Measurements from ENCODE around the gene ALK.

The ALK gene

DNA sequence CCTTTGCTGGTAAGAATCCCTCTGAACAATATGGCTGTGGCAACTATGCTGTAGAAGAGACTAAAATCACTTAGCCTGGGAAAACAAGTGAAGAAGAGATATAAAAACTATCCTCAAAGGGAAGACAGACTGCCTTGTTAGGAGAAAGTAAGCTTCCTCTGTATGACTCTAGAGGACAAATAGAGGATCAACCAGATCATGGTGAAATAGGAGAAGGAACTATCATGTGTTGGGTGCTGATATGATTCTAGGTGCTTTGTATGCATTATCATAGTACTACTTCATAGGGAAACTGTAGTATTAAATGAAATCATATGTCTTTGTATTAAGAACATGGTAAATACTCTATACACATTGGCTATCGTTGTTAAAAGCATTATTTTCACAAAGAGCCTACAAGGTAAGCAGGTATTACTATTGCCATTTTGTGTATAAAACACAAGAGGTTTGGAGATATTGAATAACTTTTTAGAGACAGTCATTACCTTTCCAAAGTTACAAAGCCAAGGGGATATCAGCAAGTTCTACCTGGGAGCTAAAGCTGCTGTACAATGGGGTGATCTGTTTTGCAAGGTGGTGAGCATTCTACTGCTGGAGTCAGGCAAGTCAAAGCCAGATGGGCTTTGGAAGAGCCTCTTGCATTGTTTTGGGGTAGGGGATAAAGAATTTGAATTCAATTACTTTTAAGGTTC, 402.6 kb downstream of the ALK start:
- DNase-seq, result no peak

DNA sequence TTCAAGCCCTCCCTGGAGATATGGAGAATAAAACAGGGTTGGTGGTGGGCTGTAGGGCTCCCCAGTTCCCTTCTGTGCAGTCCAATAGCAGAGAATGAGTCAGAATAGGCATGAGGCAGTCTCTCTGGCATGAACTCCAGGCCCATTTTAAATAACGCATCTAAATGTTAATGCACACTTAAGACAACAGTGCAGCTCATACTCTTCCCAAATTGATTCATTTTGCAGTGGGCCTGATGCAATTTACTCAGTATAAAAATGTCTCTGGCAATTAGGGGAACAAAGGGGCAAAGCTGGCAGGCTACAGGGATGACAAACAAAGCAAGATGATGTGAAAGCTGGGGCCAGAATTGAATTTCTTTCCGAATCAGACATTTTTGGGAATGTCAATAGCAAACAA, 403.4 kb downstream of the ALK start:
- no peak for DNase-seq

DNA sequence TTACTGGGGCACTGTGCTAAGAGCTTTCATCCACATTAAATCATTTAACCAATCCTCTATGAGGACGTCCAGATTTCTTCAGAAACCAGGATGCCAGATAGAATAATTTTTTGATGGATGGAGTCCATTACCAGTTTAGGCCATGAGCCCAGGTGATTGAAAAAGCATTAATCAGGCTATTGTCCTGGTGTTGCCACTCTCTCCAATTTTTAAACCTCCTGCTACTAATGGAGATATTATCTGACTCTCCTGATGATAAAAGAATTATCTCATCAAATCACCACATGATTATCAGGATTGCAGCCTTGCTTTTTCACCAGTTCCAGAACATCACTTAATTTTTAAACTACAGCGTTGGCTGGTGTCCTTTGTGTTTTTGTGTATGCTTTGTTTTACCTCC, 404.0 kb downstream of the ALK start:
- no peak for DNase-seq

DNA sequence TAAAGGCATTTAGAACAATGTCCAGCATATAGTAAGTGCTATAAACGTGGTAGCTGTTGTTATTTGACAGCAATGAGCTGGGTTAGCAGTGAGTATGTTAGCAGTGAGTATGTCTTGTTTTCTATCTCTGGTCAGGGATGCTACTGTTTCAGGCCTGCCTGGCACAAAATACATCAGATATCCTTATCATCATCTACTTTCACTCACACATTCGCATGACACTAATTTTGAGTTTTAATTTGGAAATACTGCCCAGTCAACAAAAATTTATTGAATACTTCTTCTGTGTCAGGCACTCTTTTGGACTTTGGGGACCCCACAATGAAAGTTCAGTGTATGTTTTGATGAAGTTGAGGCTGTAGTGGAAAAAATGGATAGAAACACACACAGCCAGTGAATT, 404.6 kb downstream of the ALK start:
- no peak for DNase-seq

DNA sequence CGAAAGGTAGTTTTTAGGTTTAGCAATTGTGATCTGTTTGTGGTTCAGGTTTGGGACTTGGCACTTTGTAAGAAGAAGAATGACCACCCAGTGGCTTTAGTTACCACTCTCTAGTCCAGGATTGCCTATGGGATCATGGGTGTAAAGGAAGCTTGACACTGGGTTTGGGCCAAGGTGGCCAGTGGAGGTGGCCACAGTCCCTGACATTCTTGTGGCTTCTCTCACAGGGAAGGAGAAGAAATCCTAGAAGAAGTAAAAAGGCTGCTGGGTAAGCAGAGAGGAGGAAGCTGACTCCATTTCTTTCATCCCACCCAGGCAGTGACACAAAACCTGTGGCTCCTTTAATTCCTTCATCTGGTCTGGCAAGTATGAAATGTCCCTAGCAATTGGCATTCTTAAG, 411.5 kb downstream of the ALK start:
- DNase-seq, result no peak

DNA sequence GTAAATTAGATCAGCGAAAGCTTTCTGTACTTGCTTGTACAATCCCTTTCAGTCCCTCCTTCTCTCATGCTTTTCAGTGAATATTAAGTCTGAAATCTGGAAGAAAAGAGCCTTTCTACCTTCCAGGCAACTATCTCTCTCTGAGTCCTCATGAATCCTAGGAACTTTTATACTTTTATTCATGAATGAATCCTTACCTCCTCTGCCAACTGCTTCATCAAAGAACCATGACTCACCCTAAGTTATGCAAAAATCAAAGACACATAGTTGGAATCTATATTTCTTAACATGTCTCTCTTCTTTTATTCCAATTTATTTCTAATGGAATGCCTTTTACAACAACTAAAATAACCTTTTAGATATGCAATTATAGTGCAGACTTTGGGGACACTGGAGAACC, 412.0 kb downstream of the ALK start:
- DNase-seq, result no peak

DNA sequence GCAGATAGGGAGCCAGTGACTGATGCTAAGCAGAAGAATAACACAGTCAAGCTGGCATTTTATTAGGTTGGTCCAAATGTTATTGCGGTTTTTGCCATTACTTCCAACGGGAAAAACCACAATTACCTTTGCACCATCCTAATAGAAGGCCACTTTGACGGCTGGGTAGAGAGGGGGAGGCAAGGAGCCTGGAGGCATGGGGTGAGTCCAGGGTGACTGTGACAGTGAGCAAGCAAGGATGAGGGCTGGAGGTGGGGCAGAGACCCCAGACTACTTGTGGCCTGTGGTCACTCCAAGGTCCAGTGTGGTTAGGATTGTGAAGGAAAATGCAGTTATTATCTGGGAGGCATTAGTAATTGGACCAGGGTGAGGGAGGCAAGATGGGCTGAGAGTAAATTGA, 416.6 kb downstream of the ALK start:
- DNase-seq, result no peak

DNA sequence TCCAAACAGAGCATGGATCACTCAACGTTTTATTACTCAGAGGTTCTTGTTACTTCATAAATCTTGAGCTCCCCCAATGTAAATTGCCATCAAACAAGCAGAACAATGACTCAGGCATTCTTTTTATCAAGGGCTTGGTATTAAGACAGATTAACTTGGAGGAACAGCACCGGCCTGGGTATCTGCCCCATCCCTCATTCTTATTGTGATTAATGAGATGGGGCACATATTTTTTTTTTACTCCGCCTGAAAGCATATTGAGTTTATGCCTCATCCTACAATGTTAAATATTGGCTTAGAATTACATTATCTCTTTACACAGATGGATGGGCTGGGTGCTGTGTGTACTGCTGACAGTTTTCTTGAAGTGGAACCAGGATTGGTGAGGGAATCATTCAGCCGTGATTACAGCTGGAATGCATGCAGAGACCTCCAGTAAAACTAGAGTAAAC, 418.9 kb downstream of the ALK start:
- no peak for DNase-seq

DNA sequence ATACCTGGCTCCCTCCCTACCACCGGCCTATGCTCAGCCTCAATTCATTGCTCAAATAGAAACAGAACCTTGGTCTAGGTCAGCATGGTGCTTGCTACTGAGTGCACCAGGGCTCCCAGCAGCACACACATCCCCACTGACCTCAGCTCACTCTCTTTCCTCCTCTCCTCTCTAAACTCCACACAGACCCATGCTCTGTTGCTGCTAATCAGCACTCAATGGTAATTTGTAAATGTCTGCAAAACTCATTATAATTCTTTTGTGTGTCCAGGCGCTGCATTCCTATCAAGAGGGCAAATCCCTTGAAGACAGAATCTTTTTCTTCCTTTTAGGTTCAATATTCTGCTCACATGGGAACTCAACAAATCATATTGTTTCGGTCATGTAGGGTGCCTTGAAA, 424.0 kb downstream of the ALK start:
- no peak for DNase-seq

DNA sequence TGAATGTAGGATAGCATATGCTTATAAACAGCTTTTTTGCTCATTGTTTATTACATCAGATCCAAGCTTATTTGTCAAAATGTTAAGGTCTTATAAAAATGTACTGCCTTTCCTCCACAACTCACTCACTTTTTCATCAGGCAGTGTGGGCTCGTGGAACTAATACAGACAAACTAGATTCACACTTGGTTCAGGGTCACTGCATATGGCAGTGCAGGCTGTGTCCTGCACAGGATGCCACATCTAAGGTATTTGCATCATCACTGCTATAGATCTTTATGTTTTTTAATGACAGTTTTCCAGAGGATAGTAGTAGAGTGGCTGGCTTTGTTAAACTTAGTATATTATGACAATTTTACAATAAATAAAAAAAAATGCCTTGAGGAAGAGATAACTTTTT, 425.2 kb downstream of the ALK start:
- DNase-seq, result no peak

DNA sequence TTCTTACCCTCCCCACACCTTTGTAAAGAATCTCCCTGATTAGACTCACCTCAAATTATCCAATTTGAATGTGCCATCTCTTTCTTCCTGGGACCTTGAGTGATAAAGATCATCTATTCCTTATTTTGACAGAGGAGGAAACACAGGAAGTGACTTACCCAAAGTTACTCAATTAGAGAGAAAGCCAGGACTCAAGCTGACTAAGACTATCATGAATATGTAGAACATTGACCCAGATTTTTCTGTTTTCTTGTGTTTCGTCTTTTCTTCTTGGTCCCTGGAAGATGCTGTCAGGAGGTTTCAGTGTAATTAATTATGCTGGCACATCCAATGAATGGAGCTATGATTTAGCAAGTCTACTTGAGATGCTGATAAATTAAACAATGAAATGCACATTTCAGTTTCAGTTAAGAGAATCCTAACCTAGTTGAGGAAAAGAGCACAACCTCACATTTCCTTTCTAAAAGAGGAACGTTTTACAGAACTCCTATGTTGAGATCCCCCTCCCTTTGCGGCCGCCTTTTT, 425.8 kb downstream of the ALK start:
- DNase-seq, result no peak

DNA sequence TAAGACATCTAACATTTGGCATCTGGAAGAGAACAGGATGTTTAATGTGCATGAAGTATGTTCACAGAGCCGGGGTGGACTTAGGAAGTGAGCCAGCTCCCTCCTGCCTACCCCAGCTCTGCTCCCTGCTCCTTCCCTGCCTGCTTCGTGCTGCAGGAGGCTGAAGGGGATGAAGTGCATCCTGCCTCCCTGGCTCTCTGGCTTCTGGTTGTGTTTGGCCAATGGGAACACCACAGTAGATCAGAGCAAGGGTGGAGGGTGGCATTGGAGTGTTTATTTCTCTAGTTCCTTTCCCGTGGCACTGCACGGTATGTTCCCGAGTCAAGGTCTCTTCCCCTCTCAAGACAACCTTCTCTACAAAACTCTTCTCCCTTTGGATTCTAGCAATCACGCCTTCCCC, 426.3 kb downstream of the ALK start:
- no peak for DNase-seq

DNA sequence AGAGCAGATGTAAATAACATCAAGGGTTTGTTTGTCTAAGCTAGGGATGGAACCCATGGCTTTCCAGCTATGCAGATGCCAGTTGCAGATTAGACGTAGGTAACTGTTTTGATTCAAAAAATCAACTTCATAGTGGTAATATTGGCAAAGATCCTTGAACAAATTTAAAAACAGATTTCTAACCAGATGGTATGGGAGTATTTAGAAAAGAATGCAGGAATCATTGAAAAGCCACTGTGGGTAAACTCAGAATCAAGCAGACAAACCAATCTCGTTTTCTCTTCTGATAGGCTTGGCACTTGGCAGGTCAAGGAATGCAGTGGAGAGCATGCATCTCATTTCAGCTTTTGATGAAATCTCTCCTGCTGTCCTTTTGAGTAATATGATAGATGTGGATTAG, 428.7 kb downstream of the ALK start:
- no peak for DNase-seq

DNA sequence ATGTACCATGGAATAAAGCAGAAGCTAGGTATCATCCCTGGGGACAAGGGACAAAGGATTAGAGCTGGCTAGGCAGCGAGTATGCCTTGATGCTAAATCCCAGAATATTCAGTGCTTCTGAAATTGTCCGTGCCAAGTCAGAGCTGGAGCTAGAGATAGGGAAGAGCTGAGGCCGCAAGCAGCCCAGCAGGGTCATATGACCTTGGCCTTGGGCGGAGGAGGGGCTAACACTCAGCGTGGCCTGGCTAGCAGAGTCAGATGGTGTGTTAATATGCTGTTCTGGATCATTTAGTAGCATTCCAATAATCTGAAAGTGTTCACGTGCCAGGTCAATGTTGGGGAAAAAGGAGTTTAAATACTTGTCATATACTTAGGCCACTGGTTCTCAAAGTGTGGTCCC, 431.3 kb downstream of the ALK start:
- no peak for DNase-seq

DNA sequence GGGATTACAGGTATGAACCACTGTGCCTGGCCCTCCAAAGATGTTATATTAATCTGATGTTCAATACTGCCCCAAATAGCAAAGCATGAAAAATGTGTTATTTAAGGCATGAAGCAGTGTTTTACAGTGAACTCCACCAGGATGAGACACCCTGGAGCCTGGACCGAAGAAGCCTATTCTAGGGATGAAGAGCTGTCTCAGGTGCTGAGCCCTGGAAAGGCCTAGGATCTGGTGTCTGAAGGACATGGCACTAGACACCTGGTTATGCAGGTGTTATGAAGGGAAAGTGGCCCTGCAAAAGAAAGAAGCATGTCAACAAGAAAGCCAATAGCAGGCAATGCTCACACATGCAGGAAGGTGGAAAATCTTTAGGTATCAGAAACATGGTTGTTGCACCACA, 431.8 kb downstream of the ALK start:
- DNase-seq, result no peak

DNA sequence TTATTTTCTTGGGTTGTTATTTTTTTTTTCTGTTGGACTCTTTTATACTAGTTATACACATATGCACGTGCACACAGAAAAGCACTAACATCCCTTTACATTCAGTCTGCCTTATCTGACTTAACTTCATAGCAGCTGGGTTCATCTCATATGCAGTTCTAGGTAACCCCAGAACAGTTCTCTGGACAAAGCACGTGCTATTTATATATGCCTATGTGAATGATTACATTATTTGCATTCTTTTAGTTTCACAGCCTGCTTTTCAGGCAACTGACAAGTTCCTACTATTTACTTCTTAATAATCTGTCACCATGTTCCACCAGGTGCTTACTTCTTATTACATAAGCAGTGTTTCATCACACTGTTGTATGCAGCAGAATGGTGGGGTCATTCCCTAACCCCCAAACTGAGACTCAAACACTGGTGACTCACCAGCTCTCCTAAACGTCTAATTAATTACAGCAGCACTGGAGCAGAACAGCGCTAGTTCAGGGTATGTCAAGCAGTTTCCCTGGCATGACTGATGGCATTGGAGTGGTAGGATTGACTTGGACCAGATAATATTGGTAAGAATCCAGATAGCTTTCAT, 433.3 kb downstream of the ALK start:
- DNase-seq, result no peak

DNA sequence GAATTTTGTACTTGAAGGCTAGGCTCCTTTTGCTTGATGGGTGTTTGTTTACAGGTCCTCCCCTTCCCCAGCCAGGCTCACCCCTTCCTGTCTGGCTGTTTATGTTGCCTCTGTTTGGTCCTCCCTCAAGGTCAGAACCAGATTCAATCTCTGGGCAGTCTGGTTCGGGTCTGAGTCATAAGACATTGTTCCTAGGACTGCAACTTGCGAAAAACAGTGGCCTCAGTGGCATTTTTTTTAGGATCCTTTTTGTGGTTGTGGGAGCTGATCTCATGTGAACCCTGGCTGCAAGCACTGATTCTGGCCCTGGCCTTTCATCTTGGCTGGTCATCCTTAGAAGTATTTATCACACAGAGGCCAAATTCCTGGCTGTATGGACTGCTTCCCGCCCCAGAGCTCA, 435.8 kb downstream of the ALK start:
- no peak for DNase-seq

DNA sequence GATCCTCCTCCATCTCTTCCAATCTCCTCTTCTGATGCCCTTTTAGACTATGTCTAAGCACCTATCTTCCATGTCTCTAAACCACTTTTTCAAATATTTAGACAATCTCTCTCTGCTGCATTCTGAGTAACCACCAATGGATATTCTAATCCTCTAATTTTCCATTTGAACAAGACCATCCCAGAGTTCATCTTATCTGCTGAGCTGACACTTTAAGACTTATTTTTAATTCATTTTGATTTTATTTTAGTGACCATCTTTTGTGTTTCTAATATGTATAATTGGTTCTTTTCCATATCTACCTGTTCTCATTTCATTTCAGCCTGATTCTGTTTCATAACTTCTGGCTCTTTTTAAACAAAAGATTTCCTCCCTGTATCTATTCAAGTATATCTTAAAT, 436.3 kb downstream of the ALK start:
- no peak for DNase-seq

DNA sequence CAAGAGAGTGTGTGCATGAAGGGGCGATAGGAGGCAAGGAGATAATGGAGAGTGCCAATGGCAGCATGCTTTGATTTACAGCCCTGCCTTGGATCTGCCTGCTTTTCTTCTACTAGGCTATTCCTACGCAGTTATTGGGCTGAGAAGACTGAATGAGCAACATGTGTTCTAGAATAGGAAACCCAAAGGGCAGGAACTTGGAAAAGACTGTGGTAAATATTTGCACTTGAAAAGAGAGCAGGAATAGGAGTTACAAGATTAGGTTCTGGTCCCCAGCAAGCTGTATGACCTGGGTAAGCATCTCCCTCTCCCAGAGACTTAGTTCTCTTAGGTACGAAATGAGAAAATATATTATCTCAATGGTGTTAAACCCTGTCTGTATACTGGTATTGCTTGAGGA, 438.5 kb downstream of the ALK start:
- no peak for DNase-seq

DNA sequence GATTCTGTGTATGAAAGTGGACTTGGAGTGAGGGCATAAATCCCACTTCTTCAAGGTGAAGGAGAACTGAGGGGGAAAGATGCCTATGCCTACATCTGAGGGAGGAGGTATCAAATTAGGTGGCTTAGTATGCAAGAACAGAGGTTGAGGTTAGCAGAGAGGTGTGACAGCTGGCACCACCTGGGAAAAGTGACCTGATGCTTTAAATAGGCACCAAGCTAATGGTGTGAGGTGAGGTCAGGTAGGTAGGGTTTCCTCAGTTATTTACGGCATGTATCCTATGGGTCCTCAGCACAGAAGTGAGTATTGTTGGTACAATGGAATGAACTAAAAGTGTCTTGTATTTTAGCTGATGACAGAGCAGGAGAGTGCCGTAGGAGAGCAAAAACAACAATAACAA, 439.0 kb downstream of the ALK start:
- no peak for DNase-seq

DNA sequence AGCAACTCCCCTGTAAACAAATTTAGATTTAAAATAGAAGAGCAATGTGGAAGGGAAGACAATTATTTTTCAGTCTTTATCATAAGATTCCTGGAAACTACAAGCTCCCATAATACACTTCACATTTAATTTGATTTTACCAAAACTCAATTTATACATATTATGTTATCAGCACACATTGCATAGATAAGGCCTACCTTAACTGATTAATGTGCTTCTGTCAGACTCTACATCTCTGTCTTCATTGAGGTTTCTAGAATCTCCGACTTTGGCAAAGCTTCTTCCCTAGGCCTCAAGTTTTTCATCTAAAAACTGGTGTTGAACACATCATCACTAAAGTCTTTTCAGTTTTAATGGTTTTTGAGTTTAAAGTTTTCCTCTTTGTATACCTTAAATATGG, 440.1 kb downstream of the ALK start:
- no peak for DNase-seq

DNA sequence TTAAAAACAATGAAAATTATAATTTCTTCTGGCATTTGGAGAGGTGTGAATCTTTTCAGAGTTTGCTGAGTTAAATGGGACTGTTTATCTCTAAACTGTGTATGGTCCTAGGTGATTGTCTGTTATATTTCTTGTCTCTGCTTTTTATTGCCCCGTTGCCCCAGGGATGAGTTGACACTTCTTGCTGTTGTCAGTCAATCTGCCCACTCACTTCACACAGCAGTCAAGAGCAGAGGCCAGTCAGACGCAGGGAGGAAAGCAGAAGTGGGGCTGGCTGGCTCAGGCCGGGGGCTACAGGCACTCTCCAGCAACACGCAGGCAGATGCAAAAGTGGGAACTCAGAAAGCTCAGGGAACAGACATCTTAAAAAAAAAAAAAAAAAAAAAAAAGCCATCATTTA, 441.0 kb downstream of the ALK start:
- DNase-seq, result no peak

DNA sequence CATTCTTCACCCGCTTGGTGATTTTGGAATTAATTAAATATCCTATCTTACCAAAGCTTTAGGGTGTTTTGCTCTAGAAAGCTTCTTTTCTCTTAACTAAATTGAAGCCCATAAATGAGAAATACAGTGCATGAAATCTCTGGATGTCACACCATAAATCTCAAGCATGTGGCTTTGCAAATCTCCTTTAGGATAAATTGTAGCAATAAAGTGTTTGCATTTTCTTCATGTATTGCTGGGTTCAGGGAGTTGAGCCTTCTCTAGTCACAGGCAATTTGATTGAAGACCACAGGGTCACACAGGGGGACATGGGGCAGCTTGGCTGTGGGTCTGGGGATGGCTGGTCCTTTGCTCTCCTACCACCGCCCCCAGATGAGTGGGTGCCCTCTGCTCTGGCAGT, 442.0 kb downstream of the ALK start:
- DNase-seq, result no peak

DNA sequence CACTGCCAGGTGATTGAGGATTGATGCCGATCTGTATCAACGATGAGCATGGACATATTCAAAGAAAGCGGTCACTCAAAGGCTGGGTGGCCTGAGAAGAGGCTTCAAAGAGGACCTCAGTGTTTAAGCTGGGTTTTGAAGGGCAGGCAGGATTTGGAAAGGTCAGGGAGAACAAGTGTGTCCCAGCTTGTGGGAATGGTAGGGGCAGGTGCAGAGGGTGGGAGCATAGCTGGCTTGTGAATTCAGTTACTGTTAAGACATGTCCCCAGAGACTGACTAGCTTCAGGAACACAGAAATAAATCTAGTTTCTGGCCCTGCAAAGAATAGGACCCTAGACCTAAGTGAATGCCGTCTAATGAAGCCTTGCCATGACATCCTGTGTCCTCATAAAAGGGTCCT, 442.7 kb downstream of the ALK start:
- no peak for DNase-seq

DNA sequence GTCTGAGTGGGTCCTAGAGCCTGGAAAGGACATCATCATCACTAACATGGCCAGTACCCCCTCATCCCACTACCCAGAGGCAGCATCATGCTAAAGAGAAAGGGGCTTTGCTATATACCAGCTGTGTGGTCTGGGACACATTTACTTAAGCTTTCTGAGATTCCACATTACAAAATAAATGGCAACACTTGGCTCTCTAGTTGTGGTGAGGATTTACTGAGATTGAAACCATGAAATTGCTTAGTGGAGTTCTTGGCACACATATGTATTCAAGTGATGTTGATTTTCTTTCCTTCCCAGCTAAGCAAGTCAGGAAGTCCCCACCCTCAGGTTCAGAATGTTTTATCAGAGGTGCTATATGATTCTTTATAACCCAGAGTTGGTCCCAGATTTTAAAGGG, 444.2 kb downstream of the ALK start:
- no peak for DNase-seq
